K562 (cell line): ENCODE measurements around the gene ECSIT. TPM values are rescaled to one million over a fixed set of nuclear protein-coding genes. Genes with fewer than 3 reads are reported as not detected.

Experiments
- ATAC-seq: fragments of 200-7000 bp; cut with Tn5 transposase; 3 replicates; pipeline ENCODE4 v1.9.1; 2020; ENCODE audit warnings: moderate library complexity
- BruUV-seq: library from RNA; stranded (reverse); fragments of 400-500 nt; replicated peaks from 2 replicates; lab custom pipeline; 2021; lab: Mats Ljungman, UMichigan
- CTCF ChIA-PET: fragments of 300-600 bp; formaldehyde crosslinking; extraction: SDS; loops from one replicate; lab custom pipeline; 2021; ENCODE audit warnings: low intra/inter-chr PET ratio; lab: Yijun Ruan, JAX
- POLR2A ChIA-PET: fragments of 300-600, 350-650 bp; sonication (Branson Sonifier 250); formaldehyde crosslinking; extraction: SDS; loops from one replicate; lab custom pipeline; 2021; ENCODE audit warnings: antibody characterized with exemption, inconsistent platforms; lab: Yijun Ruan, JAX
- DNase-seq, 4 experiments: peaks; one replicate each; pipeline versions ENCODE4 v3.0.0 to v3.0.0-alpha.2; 2011 to 2018; ENCODE audit warnings: low spot score in 3 of 4, mixed read lengths in 3 of 4; ENCODE audit errors: extremely low read depth in 1 of 4
- FAIRE-seq: peaks from 2 replicates; lab custom pipeline; 2011; peaks lifted over from hg19 to GRCh38; lab: Jason Lieb, UNC
- H2AFZ ChIP-seq: 2 replicates; pipeline ENCODE4 v1.6.0; 2011; ENCODE audit warnings: low read depth, low read length, control low read depth, inconsistent platforms
- H3K27ac ChIP-seq: fragments of 200-600 bp; 3 replicates; pipeline ENCODE4 v1.8.0; 2011; ENCODE audit warnings: low read depth, mild to moderate bottlenecking, control low read depth, inconsistent platforms, low read length, moderate library complexity, mixed read lengths; ENCODE audit errors: extremely low read depth
- H3K27me3 ChIP-seq, 2 experiments: fragments of 300-600 bp in 1 of 2; 2 replicates in 1 of 2; 3 replicates in 1 of 2; pipeline versions ENCODE4 v1.6.0 to v1.8.0; 2011; ENCODE audit warnings: inconsistent platforms in 2 of 2, low read length in 2 of 2, mild to moderate bottlenecking in 1 of 2, mixed read lengths in 1 of 2, moderate library complexity in 1 of 2; ENCODE audit not compliant: control insufficient read depth in 2 of 2, insufficient read depth in 2 of 2
- H3K36me3 ChIP-seq: fragments of 300-600 bp; 3 replicates; pipeline ENCODE4 v1.8.0; 2011; ENCODE audit warnings: mild to moderate bottlenecking, low read length, inconsistent platforms; ENCODE audit not compliant: control insufficient read depth, insufficient read depth
- H3K4me1 ChIP-seq, 2 experiments: fragments of 200-600 bp in 1 of 2; replicated peaks in 1 of 2; 2 replicates in 1 of 2; 3 replicates in 1 of 2; pipeline versions ENCODE4 v1.5.1 to v1.8.0; 2011; ENCODE audit warnings: inconsistent platforms in 2 of 2, low read length in 2 of 2, mild to moderate bottlenecking in 1 of 2, mixed read lengths in 1 of 2, moderate library complexity in 1 of 2; ENCODE audit not compliant: control insufficient read depth in 2 of 2, insufficient read depth in 2 of 2
- H3K4me2 ChIP-seq: 2 replicates; pipeline ENCODE4 v1.6.1; 2011; ENCODE audit warnings: low read length, control low read depth, inconsistent platforms, mixed read lengths; ENCODE audit not compliant: insufficient read depth
- H3K4me3 ChIP-seq: fragments of 200-600 bp; sonication (generic), shearing (Covaris generic); 2 replicates; pipeline ENCODE4 v1.5.1; 2016; ENCODE audit warnings: control low read depth, inconsistent platforms
- H3K79me2 ChIP-seq: fragments of 200-600 bp; 3 replicates; pipeline ENCODE4 v1.8.0; 2011; ENCODE audit warnings: low read length, inconsistent platforms; ENCODE audit not compliant: control insufficient read depth, insufficient read depth
- H3K9ac ChIP-seq, 2 experiments: 2 replicates each; pipeline versions ENCODE4 v1.6.0 to v1.6.1; 2011; ENCODE audit warnings: low read depth in 2 of 2, low read length in 2 of 2, control low read depth in 1 of 2, inconsistent platforms in 1 of 2, mild to moderate bottlenecking in 1 of 2, mixed read lengths in 1 of 2; ENCODE audit not compliant: insufficient read depth in 1 of 2
- H3K9me1 ChIP-seq: one replicate; pipeline ENCODE4 v1.6.0; 2011; ENCODE audit warnings: inconsistent platforms, mild to moderate bottlenecking, low read length, moderate library complexity; ENCODE audit not compliant: control insufficient read depth, insufficient read depth
- H3K9me3 ChIP-seq: replicated peaks from 2 replicates; pipeline ENCODE4 v1.5.1; 2011; ENCODE audit warnings: low read depth, low read length, inconsistent platforms; ENCODE audit not compliant: control insufficient read depth, insufficient read depth
- H4K20me1 ChIP-seq: replicated peaks from 2 replicates; pipeline ENCODE4 v1.6.1; 2011; ENCODE audit warnings: low read length, inconsistent platforms, mixed read lengths; ENCODE audit not compliant: control insufficient read depth, insufficient read depth
- ASH1L ChIP-seq: fragments of 450-650 bp; IDR thresholded peaks from 2 replicates; pipeline ENCODE4 v1.6.1; 2018; ENCODE audit warnings: borderline replicate concordance, mild to moderate bottlenecking, low read depth; ENCODE audit not compliant: partially characterized antibody
- CREM ChIP-seq: IDR thresholded peaks from 2 replicates; pipeline ENCODE4 v1.6.1; 2014; ENCODE audit warnings: antibody characterized with exemption, low read depth
- HNRNPH1 ChIP-seq: fragments of 200-400 bp; formaldehyde crosslinking; optimal IDR thresholded peaks from 2 replicates; pipeline ENCODE3; 2017; ENCODE audit warnings: low read depth, mild to moderate bottlenecking, low read length, moderate library complexity
- KDM2B ChIP-seq: fragments of 250-450 bp; sonication (Bioruptor Pico); IDR thresholded peaks from 2 replicates; pipeline ENCODE4 v1.8.0; 2021; ENCODE audit warnings: mild to moderate bottlenecking, moderate library complexity
- KLF6 ChIP-seq: fragments of 250-450 bp; sonication (Bioruptor Pico); IDR thresholded peaks from 2 replicates; pipeline ENCODE4 v1.4.0; 2020; ENCODE audit warnings: mild to moderate bottlenecking, moderate library complexity, borderline replicate concordance
- POLR2G ChIP-seq: fragments of 200-400 bp; formaldehyde crosslinking; IDR thresholded peaks from 2 replicates; pipeline ENCODE4 v1.6.1; 2017; ENCODE audit warnings: low read depth, mild to moderate bottlenecking, antibody characterized with exemption, low read length, moderate library complexity
- SUPT5H ChIP-seq: fragments of 450-650 bp; IDR thresholded peaks from 2 replicates; pipeline ENCODE4 v1.6.1; 2016
- ZNF707 ChIP-seq: fragments of 250-450 bp; sonication (Bioruptor Pico); conservative IDR thresholded peaks from 2 replicates; pipeline ENCODE4 v1.8.0; 2022; ENCODE audit warnings: inconsistent platforms, mild to moderate bottlenecking, moderate library complexity
- WGBS: fragments of 100-300 bp; shearing (Covaris generic); methylation state at CpG from one replicate; pipeline ENCODE4 v1.1.6; 2016; ENCODE audit warnings: low coverage, mixed read lengths; ENCODE audit not compliant: insufficient coverage; ENCODE audit errors: missing lambda C conversion rate; 5-methylcytosine and 5-hydroxymethylcytosine counted together
- in situ Hi-C: fragments of 300-500 bp; cut with MboI; formaldehyde crosslinking; loops from 4 replicates; pipeline ENCODE4 v1.15.0; 2018; ENCODE audit warnings: inconsistent platforms, mixed read lengths
- intact Hi-C: fragments of 100-400 bp; cut with micrococcal nuclease; formaldehyde crosslinking; loops from 2 replicates; pipeline ENCODE4 v1.14.2; 2022
- polyA plus RNA-seq, 8 experiments: library from polyadenylated mRNA; depleted of rRNA in 4 of 8; stranded (reverse) in 5 of 8; unstranded in 3 of 8; fragments of >200 nt; fragmentation: Nextera tagmentation in 2 of 8; fragmentation: Illumina TruSeq in 1 of 8; extraction: Ambion mirVana in 2 of 8; extraction: Trizol in 1 of 8; gene quantifications; 2 replicates each; pipeline versions ENCODE4 v1.2.1 to v1.2.3, GENCODE V29; 2011 to 2014; ENCODE audit warnings: inconsistent platforms in 1 of 8, missing spikeins in 1 of 8
- total RNA-seq, 7 experiments: library from RNA; depleted of rRNA in 6 of 7; stranded (reverse); fragments of >200 nt in 6 of 7; fragmentation: Illumina TruSeq in 2 of 7; extraction: Trizol in 2 of 7; gene quantifications; 2 replicates each; pipeline versions ENCODE4 v1.2.1 to v1.2.3, GENCODE V29; 2011 to 2021; ENCODE audit warnings: low replicate concordance in 1 of 7
- TF ChIP-seq, protein P1 (sequence below): sonication (generic); formaldehyde crosslinking; IDR thresholded peaks from 2 replicates; pipeline ENCODE4 v1.9.0; 2022; ENCODE audit warnings: mild to moderate bottlenecking, missing genetic modification reagents

The ECSIT gene
- total and polyA plus RNA-seq, 9 of the 15 experiments (the other 6 are each of a cell fraction or from before 2014, with no cell fraction given): 1.1 to 82.5 (median 43.9) TPM

DNA sequence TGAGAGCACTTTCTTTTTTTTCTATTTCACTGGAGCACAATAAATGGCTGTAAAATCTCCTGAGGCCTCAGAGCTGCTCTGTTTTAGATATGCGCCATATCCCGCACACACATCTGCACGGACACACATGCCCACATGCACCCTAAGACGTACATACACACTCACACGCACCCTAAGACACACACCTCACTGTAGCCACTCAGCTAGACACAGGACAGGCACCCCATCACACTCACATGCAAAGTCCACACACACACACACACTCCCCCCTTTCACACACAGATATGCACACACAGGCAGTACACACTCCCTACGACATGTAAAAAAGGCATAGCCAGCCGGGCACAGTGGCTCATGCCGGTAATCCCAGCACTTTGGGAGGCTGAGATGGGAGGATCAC lies 21.3 kb upstream of the ECSIT start:
- no peak overlapping the region for H2AFZ ChIP-seq
- intact Hi-C loops: no loop called here
- H3K36me3 ChIP-seq: peaks cover 33% of the 10 kb centered on the region; the same call in 1 of the 3 replicates
- in situ Hi-C loops: no loop called here
- H3K27me3 ChIP-seq: no peaks in the 10 kb centered on the region
- ATAC-seq (no peak), FAIRE-seq (no peak), DNase-seq (no peak)
- H3K9me1 ChIP-seq: peaks cover 3% of the 10 kb centered on the region
- peaks cover 2% of the 10 kb centered on the region; the same call in 2 of the 3 replicates for H3K79me2 ChIP-seq
- H3K4me3 ChIP-seq: no peak overlapping the region
- H3K27ac ChIP-seq: no peak overlapping the region
- H3K9ac ChIP-seq: no peak overlapping the region
- peaks cover 0 to 31% of the 10 kb centered on the region in 2 experiments; a peak in 2 of 5 replicates for H3K4me1 ChIP-seq
- TF ChIP-seq ASH1L: no peak
- no peak for TF ChIP-seq HNRNPH1
- no peak for TF ChIP-seq ZNF707 (CRISPR knock-in tag)
- no peak for TF ChIP-seq POLR2G
- TF ChIP-seq CREM: no peak
- TF ChIP-seq, protein P1, sequence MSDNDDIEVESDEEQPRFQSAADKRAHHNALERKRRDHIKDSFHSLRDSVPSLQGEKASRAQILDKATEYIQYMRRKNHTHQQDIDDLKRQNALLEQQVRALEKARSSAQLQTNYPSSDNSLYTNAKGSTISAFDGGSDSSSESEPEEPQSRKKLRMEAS (CRISPR knock-in tag): 0 out of 2 replicates have a peak, but pooled peaks have one; percentile 21
- no peak for TF ChIP-seq KDM2B (CRISPR knock-in tag)
- TF ChIP-seq SUPT5H: peak; percentile 42; the same call in 1 of the 2 replicates
- TF ChIP-seq KLF6 (CRISPR knock-in tag): no peak
- 0 out of 2 replicates have a peak, but pooled peaks cover 2% of the 10 kb centered on the region for H4K20me1 ChIP-seq
- H3K4me2 ChIP-seq: no peak overlapping the region
- H3K9me3 ChIP-seq: no peaks in the 10 kb centered on the region
- CTCF ChIA-PET: no interaction called here
- POLR2A ChIA-PET: interaction anchor here (0.6 to 0.8 kb wide), 4 partner anchors 8 to 609 kb away, joined by 3 to 4 read pairs (median 3); partner anchors contain the start of genes ELOF1 and SWSAP1
- 76% methylated on average over 8 of the region's 8 CpGs for WGBS
- no TSS peak for BruUV-seq
